ENCODE data around the gene RBPJL.
"Not testable (repeated sequence)": the region's sequence is repeated elsewhere in the genome, so short reads cannot be mapped to it uniquely, and the experiment has no call there.

RBPJL gene

DNA sequence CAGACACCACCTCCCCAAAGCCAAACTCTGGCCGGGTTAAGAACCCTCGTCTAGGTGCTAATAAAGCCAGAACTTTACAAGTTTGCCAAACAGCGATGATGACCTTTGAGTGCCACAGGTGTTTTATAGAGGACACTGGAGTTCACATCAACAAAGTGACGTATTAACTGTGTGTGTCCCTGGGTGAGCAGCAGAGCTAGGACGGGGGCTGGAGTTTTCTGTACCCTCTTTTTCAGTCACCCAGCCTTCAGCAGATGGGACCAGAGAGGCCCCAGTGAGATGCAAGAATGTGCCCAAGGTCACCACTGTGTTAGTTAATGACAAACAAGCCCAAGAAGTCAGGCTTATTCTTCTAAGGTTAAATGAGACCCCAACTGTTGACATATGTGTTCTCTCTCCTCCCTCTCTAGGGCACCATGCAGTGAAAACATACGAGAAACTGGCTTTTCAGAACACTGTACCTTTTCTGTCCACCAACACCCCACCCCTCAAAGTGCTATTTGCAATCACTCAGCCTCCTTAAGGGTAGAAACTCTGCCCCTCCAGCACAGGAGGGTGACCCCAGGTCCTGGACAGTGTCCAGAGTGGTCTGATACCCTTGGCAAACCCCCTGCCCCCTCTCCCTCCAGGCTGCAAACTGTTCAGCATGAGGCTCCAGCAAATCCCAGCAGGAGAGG lies 36.4 kb downstream of the RBPJL start:
- DNase-seq (ENCODE audit: low read depth in 2 of 2): no peak

DNA sequence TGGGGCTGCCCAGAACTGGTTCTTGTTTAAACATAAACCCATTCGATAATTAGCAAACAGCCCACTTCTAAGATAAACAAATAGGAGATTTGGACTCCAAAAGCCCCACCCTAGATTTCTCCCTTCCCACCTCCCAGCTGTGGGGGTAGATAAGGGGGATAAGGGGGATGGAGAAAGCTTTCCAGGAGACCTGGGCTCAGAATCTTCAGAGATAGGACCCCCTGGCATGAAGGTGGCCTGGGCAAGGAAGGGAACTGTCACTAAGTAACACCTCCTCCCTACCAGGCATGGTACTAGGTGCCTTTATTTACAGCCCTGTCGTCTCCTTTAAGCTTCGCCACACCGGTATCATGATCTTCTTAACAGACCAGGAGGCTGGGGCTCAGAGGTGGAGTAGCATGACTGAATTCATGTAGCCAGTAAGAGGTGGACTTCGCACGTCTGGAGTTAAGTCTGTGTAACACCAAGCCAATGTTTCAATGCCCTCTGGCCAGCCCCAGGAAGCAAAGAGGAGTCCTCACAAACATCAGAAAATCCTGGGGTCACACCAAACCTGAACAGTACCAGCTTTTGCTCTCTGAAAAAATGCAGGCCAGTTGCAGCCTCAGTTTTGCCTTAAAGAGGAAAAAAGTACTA lies 37.0 kb downstream of the RBPJL start:
- DNase-seq (ENCODE audit: low read depth in 2 of 2): no peak

DNA sequence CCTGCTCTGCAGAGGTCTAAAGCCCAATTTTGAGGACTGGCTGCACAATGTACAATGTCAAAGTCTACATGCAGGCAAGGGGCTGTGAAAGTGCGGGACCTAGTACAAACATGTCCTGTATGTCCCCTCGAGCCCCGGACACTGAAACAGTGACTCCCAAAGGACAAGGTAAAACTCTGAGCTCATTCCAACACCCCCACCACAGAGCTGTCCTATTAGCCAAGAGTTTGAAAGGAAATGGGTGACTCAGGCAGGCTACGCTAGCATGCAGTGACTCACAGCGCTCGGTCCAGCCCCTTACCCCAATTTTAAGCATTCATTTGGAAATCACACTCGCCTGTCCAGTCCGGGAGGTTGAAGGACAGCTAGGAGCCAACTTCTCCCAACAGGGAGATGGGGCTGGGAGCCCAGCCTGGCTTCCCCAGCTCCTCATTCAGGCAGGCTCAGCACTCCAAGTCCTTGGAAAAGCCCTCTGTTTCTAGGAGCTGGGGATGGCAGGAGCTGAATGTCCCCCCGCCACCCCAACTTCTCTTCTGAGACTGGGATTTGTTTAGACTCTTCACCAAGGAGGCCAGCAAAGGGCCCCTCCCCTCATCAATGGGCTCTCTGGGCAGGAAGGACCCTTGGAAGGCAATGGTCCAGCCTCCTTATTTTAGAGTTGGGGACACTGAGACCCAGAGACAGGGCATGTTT lies 37.7 kb downstream of the RBPJL start:
- DNase-seq (ENCODE audit: low read depth in 2 of 2): no peak

DNA sequence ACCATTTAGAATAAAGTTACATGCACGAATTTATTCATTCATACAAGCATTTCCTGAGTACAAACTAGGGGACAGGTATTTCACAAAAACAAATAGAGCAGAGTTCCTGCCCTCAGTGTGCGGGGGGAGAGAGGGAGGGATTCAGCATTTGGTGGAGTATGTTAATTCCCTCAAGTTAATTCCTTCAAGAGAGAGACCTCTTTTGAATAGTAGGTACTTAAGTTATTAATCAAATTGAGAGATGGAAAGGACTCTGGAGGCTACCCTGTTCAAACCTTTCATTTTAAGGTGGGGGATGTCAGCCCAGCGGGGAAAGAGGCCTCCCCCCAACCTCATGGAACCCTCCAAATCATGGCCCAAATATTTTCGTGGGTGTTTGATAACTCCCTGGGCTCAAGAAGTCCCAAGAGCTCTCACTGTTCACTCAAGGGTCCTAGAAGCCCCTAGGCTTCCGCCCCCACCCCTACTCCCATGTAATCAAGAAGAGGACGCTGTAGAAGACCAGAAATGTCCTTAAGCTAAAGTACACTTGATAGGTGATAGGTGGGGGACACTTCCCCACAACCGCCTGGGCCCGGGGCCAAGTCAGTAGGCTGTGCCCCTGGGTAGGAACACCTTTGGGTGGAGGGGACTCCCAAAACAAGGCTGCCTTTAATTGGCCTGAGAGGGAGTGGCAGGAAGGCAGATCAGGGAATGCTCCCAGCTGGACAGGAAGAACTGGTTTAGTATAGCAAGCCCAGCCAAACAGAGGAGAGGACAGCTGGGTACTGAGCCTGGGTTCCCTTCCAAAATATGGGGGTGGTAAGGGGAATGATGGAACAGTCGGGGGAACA lies 38.7 kb downstream of the RBPJL start:
- no peak for DNase-seq (ENCODE audit: low read depth in 2 of 2)

DNA sequence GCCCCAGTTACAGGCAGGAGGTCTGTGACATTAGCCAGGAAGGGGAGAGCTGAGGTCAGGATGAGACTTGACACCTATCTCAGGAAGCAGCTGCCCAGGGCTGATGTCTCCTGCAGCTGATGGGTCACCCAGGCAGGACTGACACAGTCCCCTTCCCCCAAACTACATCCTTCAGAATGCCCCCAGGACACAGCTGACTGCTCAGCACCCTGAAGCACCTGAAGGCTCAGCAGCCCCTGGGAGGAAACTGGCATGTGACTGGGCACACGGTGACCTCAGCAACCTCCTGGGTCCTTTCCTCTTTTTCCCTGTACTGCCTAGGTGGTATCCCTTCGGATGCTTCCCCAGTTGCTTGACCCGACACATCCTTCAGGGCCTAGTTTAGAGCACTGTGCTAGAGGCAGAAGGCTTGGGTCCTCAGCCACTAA lies 39.7 kb downstream of the RBPJL start:
- DNase-seq (ENCODE audit: low read depth in 2 of 2): no peak

DNA sequence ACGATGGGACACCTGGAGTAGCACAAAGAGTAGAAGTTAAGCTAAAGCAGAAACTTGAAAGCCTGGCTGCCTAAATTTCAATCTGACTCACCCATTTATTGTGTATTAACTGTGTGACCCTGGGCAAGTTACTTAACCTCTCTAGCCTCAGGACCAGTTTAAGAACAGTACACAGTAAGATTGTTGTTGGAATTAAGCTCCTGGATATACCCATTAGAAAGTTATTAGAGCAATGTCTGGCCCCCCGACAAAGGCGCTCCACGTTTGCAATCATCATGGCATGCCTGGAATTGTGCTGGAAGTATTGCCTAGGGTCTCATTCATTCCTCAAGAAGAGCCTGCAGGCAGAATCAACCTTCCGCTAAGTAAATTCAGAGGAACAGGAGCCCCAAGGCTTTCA lies 40.2 kb downstream of the RBPJL start:
- no peak for DNase-seq (ENCODE audit: low read depth in 2 of 2)

DNA sequence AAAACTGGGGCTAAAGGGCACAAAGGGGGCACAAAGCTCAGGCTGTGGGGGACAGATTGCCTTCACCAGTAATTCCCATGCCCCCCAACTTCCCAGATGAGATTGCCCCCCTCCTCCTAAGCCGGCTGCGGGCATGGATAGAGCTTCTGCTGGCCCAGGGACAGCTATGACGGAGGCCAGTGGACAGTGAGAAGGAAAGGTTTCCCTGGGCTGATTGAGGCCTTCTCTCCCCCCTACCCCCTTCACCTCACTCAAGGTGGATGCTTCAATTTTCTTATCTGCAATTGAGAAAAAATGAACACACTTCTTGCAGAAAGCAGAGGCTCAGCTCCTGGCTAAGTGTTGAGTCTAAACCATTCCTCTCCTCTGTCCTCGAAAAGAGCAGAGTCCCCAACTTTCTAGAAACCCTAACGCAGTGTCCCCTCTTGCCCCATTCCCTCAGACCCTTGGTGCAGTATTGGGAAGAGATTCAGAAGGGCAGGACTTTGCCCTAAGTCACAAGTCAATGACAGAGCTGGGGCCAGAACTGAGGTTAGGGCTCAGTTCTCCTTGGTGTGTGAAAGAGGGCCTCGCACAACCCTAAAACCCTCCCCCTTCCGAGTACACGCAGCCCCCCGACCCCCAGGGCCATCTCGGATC lies 40.8 kb downstream of the RBPJL start:
- DNase-seq (ENCODE audit: low read depth in 2 of 2): no peak

DNA sequence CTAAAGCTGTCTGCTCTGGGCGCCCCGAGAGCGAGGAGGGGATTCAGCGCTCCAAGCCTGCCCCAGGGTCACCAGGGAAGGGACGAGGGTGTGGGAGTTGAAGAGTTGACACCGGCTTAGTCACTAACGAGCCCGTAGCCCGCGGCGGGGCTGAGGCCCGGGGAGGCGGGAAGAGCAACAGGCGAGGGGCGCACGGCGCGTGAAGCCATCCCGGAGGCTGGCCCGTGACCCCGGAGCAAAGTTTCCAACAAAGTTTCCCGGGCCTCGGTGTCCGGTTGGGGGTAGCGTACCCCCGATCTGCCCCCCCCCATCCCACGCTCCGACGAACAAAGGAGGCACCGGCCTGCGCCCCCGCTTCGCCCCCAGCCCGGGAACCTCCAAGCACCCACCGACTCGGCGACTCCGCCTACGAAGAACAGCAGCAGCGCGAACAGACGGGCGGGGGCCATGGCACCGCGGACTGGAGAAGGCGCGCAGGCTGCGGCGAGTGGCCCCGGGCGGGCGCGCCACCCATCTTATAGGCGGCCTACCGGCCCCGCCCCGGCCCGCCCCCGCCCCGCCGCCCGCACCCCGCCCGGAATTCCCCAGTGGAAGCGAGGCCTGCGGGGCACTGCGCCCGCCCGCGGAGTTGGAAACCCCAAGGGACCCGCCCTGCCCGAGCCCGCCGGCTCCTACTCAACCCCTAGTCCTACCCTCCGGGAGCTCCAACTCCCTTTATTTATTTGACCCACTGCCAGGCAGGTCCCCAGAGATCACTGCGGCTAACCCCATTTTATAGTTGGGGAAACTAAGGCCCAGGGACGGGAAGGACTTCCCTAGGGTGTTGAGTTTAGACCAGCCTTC lies 41.5 kb downstream of the RBPJL start, which contains the start of gene SDC4:
SDC4 (minus strand) TSS at position 489 of the 843 bp plus-strand sequence; CDS start at position 449, 40 bp downstream.
- peak; percentile 45 to 47 for DNase-seq (ENCODE audit: low read depth in 2 of 2)

DNA sequence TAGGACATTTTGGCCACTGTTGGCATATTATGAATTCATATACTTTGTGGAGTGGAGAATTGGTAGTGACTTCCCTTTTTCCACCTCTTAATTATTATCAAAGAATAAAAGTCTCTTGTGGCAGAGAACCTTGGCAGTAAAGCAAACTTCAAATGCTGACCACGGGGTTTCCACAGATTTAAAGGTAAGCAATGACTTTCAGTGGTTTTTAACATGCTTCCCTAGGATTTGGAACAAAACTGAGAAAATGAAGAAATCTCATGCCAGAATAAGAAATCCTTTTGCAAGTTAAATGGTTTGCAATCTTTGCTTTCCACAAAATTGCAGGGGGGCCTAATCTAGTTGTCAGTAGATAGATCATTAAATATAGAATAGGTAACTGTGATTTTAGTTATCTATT lies 43.6 kb downstream of the RBPJL start:
- DNase-seq (ENCODE audit: low read depth in 2 of 2): no peak

DNA sequence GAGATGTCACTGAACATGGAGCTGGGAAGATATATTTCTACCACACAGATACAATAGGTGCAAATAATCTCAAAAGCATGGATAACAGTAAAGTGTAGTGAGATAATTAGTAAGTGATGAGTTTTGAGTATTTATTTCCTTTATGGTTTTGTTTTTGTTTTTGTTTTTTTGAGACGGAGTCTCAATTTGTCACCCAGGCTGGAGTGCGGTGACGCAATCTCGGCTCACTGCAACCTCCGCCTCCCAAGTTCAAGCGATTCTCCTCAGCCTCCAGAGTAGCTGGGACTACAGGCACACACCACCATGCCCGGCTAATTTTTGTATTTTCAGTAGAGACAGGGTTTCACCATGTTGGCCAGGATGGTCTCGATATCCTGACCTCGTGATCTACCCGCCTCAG lies 44.2 kb downstream of the RBPJL start:
- DNase-seq (ENCODE audit: low read depth in 2 of 2): not testable (repeated sequence)

DNA sequence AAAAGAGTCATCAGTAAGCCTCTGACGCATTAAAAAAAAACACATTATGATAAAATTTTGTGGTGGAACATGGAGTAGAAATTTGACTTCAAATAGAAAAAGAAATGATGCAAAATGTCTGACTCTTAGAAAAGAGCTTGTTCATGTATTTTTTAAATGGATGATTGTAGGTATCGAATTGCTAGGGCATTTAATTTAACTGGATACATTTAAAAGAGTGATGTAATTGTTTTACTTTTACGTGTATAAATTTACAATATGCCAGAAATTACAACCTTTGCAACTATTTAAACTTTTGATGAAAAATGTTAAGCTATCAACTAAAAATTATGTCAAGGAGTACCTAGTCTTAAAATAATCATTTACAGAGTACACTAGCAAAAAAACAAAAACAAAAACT lies 46.1 kb downstream of the RBPJL start:
- no peak for DNase-seq (ENCODE audit: low read depth in 2 of 2)

DNA sequence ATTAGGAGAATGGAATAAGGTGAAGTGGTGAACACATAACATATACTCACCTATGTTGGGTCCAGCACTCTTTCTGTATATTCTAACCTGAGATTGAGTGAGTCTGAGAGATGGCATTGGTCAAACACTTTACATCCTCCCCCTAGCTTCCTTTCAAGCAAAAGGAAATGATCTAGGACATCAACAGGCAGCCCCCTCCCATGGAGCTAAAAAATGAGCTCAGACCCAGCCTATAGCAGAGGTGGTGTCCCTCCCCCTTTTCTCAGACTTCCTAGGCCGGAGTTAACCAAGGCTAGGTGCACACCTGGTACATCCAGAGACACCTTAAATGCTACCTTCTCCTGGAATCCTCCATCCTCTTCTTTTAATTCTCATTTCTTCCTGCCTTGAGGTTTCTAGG lies 47.1 kb downstream of the RBPJL start:
- no peak for DNase-seq (ENCODE audit: low read depth in 2 of 2)

DNA sequence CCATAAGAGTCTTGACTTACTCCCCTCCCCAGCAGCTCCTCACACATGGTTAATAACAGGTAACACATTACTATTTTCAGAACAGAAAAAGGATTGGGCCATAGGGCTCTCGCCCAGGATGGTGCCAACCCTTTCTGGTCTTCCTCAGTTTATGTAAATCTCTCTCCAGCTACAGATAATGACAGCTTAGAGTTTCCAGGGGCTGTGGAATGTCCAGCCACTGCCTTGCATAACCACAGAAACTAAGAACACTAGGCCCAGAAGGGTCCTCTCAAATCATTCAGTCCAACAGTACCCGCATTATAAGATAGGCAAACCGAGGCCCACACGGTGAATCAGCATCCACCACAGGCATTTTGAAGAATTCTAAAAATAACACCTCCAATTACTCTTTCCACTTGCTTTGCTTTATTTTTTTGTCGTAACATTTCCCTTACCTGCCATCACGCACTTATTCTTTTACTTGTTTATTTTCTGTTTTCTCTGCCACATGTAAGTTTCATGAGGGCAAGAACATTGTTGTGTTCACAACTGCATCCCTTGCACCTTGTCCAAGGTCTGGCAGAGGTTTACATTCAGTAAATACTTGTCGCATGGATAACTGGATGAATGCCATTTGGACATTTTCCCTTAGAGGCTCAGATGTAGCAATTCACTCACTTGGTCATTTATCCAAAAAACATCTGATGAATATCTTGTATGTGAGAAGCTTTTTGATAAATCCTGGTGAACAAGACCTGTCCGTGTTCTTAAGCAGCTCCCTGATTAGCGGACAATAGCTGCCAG lies 48.0 kb downstream of the RBPJL start:
- no peak for DNase-seq (ENCODE audit: low read depth in 2 of 2)

DNA sequence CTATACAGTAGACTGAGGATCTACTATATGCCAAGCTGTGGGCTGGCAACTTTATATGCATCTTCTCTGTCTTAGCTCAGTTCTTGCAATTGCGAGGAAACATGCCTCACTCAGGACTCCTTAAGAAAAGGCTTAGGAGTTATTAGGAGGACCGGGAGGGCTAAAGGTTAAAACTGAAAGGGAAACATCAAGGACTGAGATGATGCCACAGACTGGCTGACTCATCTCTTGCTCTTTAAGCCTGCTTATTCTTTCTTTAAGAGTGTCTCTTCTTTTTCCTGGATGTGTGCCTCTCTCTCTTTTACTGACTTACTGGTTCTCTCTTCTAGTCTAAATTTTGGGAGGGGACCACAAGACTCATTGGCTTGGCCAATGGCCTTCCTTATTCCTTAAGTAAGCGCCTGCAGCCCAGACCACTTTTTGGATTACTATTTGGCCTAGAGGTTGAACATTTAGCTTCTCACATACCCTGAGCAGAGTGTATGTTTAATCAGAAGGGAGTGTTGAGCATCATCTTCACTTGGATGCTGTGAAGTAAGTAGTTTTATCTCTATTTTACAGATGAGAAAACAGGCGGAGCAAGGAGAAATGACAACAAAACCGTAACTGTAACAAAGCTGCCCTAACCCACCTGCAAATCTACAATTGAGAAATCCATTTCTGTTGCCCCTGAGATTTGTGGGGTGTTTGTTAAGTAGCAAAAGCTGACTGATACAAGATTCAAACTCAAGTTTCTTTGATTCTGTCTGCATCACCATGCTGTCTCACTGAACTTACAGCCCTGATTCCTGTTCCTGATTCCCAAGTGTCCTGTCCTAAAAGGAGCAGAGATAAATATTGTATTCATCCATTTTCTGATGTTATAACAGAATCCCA lies 48.8 kb downstream of the RBPJL start:
- DNase-seq (ENCODE audit: low read depth in 2 of 2): no peak

DNA sequence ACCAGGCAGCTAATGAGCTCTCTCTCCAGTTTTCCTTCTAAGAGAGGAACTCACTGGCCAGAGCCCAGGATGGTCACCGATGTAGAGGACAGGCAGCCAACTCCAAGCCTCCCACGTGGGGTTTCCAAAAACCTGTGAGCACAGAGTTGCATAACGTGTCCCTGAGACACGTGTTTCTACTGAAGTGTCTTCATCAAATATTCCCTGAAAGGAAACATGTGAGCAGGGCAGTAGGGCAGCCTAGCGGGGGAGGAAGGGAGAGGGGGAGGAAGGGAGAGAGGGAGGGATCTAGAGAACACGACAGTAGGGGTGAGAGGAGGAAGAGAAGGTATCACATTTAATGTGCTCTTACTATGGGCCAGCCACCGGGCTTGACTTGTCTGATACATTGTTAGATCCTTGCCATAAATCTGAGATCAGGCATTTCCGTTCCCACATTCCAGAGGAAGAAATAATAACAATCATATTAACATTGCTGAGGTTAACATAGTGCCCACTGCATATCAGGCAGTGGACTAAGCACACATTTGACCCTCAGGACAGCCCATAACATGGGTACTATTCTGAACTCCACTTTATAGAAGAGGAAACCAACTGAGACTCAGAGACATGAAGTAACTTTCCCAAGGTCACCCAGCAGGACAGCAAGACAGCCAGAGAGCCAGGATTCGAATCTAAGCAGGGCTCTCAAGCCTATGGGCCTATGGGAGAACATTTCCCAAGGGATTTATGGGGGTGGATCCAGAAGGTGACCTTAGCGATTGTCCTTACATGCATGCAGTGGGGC lies 51.8 kb downstream of the RBPJL start:
- no peak for DNase-seq (ENCODE audit: low read depth in 2 of 2)

DNA sequence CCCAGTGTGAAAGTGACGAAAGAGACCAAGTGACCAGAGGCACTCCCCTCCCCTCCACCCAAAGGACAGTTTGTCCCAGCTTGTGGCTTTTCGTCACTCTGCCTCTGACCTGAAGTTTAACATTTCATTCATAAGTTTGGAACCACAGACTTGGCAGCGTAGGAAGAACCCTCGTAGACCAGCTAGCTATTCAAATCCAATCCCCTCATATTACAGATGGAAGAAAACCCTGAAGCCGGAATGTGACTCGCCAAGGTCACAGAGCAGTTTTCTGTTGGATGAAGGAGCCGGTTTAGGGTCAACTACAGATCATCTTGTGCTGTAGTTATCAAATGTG lies 52.4 kb downstream of the RBPJL start:
- DNase-seq (ENCODE audit: low read depth in 2 of 2): no peak

DNA sequence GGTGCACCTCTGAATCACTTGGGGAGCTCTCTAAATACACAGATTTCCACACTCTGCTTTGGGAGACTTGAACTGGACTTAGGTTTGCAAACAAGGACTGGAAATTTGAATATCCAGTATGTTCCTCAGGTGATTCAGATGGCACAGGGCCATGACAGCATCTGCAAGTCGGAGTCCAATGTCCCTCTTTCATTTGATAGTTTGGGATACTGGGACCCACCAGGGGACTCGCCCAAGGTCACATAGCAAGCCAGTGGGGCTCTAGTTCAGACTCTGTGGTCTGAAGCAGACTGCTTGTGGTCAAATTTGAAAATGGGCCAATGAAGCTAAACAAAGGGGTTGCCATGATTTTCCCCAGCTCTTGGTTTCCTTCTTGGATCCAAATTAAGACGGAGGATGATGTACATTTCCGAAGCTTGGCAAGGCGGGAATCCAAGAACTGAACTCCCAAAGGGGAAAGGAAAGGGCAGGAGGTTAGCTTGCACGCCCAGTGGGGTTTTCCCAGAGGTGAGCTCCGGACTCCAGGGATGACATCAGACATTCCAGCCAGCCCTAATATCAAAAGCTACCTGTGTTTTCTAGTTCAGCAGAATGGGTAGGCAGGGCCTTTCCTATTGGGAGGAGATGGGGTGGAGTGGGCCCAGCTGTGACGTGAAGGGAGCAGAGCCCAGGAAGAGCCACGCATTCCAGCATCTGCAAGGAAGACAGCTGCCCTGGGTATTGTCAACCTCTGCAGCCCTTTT lies 52.9 kb downstream of the RBPJL start:
- DNase-seq (ENCODE audit: low read depth in 2 of 2): no peak

DNA sequence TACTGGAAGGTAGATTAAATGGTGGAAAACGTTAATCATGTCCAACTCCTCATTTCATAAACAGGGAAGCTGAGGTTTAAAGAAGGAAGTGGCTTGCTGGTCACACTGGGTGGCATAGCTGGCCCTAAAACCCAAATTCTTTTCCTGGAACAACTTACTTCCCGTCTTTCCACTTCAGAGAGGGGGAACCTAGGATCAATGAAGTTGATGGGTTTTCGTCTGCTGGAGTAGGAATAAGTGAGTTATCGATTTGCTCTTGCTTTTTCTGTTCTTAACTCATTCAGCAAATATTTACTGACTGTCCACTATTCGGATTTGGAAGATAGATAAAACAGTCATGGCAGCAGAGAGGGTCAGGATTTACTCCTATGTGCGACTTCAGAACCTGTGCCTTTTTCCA lies 55.2 kb downstream of the RBPJL start:
- DNase-seq (ENCODE audit: low read depth in 2 of 2): no peak
